Left lung (tissue), 10 donors: Measurements from ENCODE around the gene TESK1. TPM values are rescaled to one million over a fixed set of nuclear protein-coding genes. Genes with fewer than 3 reads are reported as not detected.
"Not testable (repeated sequence)": the region's sequence is repeated elsewhere in the genome, so short reads cannot be mapped to it uniquely, and the experiment has no call there.

Experiments used
- ATAC-seq: fragments of 200-7000 bp; cut with Tn5 transposase; one replicate; pipeline ENCODE4 v1.9.1; 2020; ENCODE audit warnings: moderate library complexity
- DNase-seq, 4 donors: peaks; one replicate each; pipeline ENCODE4 v3.0.0-alpha.2; 2013 to 2020
- H3K27ac ChIP-seq, 2 donors: fragments of 200-600 bp; sonication (generic) in 1 of 2; one replicate each; pipeline versions ENCODE4 v1.5.0 to v1.8.0; 2020 to 2021
- H3K27me3 ChIP-seq, 2 donors: fragments of 200-600 bp; sonication (generic) in 1 of 2; one replicate each; pipeline versions ENCODE4 v1.5.0 to v1.8.0; 2020 to 2021
- H3K36me3 ChIP-seq, 2 donors: fragments of 200-600 bp; sonication (generic) in 1 of 2; one replicate each; pipeline versions ENCODE4 v1.5.0 to v1.8.0; 2020 to 2021
- H3K4me1 ChIP-seq, 2 donors: fragments of 200-600 bp; one replicate each; pipeline ENCODE4 v1.8.0; 2021
- H3K4me3 ChIP-seq, 2 donors: fragments of 200-600 bp; sonication (generic) in 1 of 2; one replicate each; pipeline versions ENCODE4 v1.5.0 to v1.8.0; 2020 to 2021; ENCODE audit warnings: mild to moderate bottlenecking in 1 of 2
- H3K9me3 ChIP-seq, 2 donors: fragments of 200-600 bp; sonication (generic) in 1 of 2; one replicate each; pipeline versions ENCODE4 v1.5.0 to v1.8.0; 2020 to 2021
- CTCF ChIP-seq, 2 donors: fragments of 200-600 bp; sonication (generic) in 1 of 2; IDR thresholded peaks; one replicate each; pipeline versions ENCODE4 v1.5.0 to v1.8.0; 2021; ENCODE audit warnings: antibody characterized with exemption in 2 of 2
- intact Hi-C, 2 donors: fragments of 100-400 bp; cut with DNase I; formaldehyde crosslinking; loops; one replicate each; pipeline versions ENCODE4 v1.11.2 to v1.14.2; 2022
- polyA plus RNA-seq, 6 donors: library from polyadenylated mRNA; unstranded; fragments of 120-200 nt; gene quantifications; one replicate each; pipeline ENCODE4 v1.2.1, GENCODE V29; 2013; ENCODE audit not compliant: insufficient read length in 6 of 6
- total RNA-seq, 2 donors: library from RNA; stranded (reverse); fragmentation: NEBNext Ultra II Directional; extraction: Animal tissue kit (Norgen Biotek cat#: 25700); gene quantifications; one replicate each; pipeline ENCODE4 v1.2.1, GENCODE V29; 2021
- donor health status: DM: no; HTN: yes; CAD: no.
- donor health status: DM: no; HTN: no; CAD: no.

TESK1 gene
- total and polyA plus RNA-seq, 8 donors = 30.8 to 44.6 (median 42.0) TPM

- intact Hi-C loops = no loop called here
- Histone ChIP-seq H3K4me1 (no peaks in the 10 kb centered on the region), H3K27me3 (no peaks in the 10 kb centered on the region), H3K36me3 (no peaks in the 10 kb centered on the region), H3K9me3 (peaks cover 0 to 26% of the 10 kb centered on the region in 2 donors), H3K4me3 (no peak overlapping the region), H3K27ac (no peak overlapping the region)
- DNase-seq (no peak), ATAC-seq (no peak)
- no peak for TF ChIP-seq CTCF (IDR thresholded peaks at IDR 0.05)
Observed at GRCh38 chr9:35577486-35577885, 27.6 kb upstream of the TESK1 start.

- no peak for TF ChIP-seq CTCF (IDR thresholded peaks at IDR 0.05)
- no peaks in the 10 kb centered on the region for H3K36me3 ChIP-seq
- intact Hi-C loops = no loop called here
- no peak overlapping the region for H3K27ac ChIP-seq
- H3K27me3 ChIP-seq = no peaks in the 10 kb centered on the region
- ATAC-seq (no peak), DNase-seq (no peak)
- no peaks in the 10 kb centered on the region for H3K4me1 ChIP-seq
- no peak overlapping the region for H3K4me3 ChIP-seq
- peaks cover 0 to 26% of the 10 kb centered on the region in 2 donors for H3K9me3 ChIP-seq
Observed at GRCh38 chr9:35579130-35579529, 25.9 kb upstream of the TESK1 start.

DNA sequence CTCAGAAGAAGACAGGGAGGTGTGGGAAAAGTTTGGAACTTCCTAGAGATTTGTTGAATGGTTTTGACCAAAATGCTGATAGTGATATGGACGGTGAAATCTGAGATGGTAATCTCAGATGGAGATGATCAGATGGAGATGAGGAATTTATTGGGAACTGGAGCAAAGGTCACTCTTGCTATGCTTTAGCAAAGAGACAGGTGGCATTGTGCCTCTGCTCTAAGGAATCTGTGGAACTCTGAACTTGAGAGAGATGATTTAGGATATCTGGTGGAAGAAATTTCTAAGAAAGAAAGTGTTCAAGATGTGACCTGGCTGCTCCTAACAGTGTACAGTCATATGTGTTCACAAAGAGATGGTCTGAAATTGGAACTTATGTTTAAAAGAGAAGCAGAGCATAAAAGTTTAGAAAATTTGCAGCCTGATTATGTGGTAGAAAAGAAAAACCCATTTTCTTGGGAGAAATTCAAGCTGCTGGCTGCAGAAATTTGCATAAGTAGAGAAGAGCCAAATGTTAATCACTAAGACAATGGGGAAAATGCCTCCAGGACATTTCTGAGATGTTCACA, 25.3 kb upstream of the TESK1 start:
- H3K27me3 ChIP-seq, intact Hi-C loops, DNase-seq, H3K4me3 ChIP-seq, ATAC-seq, H3K4me1 ChIP-seq, H3K27ac ChIP-seq, H3K36me3 ChIP-seq: not testable (repeated sequence)
- peaks cover 0 to 26% of the 10 kb centered on the region in 2 donors for H3K9me3 ChIP-seq

GRCh38 chr9:35583521-35583920, 21.5 kb upstream of the TESK1 start:
- DNase-seq, ATAC-seq, intact Hi-C loops: not testable (repeated sequence)

GRCh38 chr9:35584681-35585080, 20.4 kb upstream of the TESK1 start:
- H3K27ac ChIP-seq, H3K4me1 ChIP-seq, H3K36me3 ChIP-seq, H3K27me3 ChIP-seq, ATAC-seq, intact Hi-C loops, H3K4me3 ChIP-seq, DNase-seq: not testable (repeated sequence)
- H3K9me3 ChIP-seq = peaks cover 0 to 29% of the 10 kb centered on the region in 2 donors

More at GRCh38 chr9:35583521-35583920, 21.5 kb upstream of the TESK1 start:
- not testable (repeated sequence) for H3K27me3 ChIP-seq, H3K4me1 ChIP-seq, H3K36me3 ChIP-seq, H3K4me3 ChIP-seq, H3K27ac ChIP-seq
- peaks cover 0 to 37% of the 10 kb centered on the region in 2 donors for H3K9me3 ChIP-seq

- H3K27me3 ChIP-seq, H3K36me3 ChIP-seq, intact Hi-C loops, H3K4me1 ChIP-seq, DNase-seq, H3K4me3 ChIP-seq, ATAC-seq, H3K27ac ChIP-seq: not testable (repeated sequence)
- peaks cover 0 to 27% of the 10 kb centered on the region in 2 donors for H3K9me3 ChIP-seq
Observed at GRCh38 chr9:35588506-35588905, 16.6 kb upstream of the TESK1 start.

DNA sequence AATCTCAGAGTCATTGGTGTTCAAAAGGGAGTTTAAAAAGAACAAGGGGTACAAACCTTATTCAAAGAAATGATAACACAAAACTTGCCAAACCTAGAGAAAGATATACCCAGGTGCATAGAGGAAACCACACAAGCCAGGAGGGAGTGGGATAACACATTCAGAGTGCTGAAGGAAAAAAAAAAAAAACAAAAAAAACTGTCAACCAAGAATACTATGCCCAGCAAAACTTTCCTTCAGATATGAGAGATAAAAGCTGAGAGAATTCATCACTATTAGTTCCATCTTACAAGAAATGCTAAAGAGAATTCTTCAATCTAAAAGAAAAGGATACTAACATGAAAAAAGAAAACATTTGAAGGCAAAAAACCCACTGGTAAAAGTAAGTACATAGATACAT, 11.5 kb upstream of the TESK1 start:
- Histone ChIP-seq H3K4me1 (no peaks in the 10 kb centered on the region), H3K27ac (no peak overlapping the region), H3K4me3 (no peak overlapping the region), H3K9me3 (peaks cover 0 to 29% of the 10 kb centered on the region in 2 donors), H3K27me3 (no peaks in the 10 kb centered on the region), H3K36me3 (no peaks in the 10 kb centered on the region)
- no peak for TF ChIP-seq CTCF (IDR thresholded peaks at IDR 0.05)
- DNase-seq (no peak), ATAC-seq (no peak)
- intact Hi-C loops = no loop called here
